Measurements from ENCODE around the gene ATP8A2.

The ATP8A2 gene

DNA sequence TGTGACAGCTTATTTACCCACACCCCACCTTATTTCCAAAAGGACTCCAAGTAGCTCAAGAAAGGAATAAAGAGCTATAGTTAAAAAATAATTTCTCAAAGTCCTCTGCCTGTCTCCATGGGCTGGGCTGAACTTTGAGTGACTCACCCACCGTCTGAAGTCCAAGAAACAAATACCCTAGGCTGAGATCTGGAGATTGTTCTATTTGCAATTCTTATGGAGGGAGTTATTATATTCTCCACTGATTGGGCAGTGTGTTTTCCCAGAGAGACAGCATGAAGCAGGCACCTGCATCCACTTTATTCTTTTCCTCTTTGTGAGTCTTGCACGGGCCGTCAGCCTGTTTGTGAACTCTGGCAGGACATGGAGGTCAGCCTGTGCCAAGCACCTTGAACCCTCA is 616.9 kb downstream of the ATP8A2 start:
- DNase-seq (ENCODE audit: low read depth in 1 of 2, low spot score in 1 of 2), result no peak

DNA sequence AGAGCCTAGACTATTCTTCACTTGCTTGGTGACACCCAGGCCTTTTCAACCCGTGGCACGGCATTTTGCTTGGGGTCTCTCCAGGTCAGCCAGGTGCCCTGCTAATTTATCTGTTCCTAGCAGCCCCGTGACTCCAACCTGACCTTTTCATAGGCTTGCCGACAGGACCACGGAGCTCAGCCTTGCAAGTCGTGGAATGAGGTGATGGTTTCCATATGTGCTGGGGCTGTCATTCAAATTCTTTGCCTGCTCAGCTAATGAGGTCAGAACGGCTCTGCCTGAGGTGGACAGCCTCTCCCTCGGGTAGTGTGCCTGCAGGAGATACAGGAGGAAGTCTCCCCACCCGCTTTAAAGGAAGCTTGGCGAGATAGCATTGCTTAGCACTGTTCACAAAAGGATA is 619.0 kb downstream of the ATP8A2 start:
- no peak for DNase-seq (ENCODE audit: low read depth in 1 of 2, low spot score in 1 of 2)

DNA sequence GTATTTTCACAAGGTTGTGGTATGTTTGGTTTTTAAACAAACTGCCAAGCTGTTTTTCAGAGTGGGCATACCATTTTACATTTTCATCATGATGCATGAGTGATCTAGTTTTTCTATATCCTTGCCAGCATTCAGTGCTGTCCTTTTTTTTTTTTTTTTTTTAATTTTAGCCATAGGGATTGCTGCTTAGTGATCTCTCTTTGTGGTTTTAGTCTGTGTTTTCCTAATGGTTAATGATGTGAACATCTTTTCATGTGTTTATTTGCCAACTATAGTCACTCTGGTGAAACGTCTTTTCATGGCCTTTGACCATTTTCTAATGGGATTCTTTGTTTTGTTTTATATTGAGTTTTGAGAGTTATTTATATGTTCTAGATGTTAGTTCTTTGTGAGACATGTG is 620.3 kb downstream of the ATP8A2 start:
- DNase-seq (ENCODE audit: low read depth in 1 of 2, low spot score in 1 of 2), result no peak

DNA sequence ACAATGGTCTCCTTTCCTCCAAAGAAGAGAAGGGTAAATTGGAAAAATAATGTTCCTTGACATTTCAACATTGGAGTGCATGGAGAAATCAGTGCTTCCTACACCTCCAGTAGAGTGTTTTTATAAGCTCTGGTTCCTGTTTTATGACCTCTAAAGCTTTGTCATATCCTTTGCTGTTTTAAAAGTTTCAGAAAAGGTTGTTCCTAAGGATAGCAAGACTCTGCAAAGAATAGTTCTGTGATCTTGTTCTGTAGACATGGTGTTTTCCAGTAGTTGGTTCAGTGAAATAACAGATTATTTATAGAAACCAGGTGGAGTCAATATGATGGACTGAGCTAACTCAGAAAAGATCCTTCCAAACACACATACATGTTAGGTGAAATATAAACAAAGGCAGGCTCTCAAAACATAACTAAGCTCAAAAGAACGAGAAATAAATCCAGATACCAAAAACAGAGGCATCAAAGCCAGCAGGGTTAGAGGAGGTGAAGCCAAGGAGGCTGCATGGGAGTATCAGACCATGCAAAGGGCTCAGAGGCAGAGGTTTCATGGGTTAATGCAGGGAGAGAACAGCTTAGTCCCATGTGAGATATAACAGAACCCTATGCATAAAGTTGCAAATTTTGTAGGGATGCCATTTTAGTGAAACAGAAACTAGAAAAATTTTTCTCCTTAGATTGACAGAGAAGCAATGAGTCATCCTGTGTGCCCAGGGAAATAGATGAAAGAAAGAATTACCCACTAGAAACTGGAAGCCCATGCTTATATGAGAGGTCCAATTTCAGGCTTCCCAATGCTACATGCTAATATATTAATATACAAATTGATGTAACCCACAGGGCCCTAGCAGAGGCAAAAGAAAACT is 635.7 kb downstream of the ATP8A2 start:
- no peak for DNase-seq (ENCODE audit: low read depth in 1 of 2, low spot score in 1 of 2)

DNA sequence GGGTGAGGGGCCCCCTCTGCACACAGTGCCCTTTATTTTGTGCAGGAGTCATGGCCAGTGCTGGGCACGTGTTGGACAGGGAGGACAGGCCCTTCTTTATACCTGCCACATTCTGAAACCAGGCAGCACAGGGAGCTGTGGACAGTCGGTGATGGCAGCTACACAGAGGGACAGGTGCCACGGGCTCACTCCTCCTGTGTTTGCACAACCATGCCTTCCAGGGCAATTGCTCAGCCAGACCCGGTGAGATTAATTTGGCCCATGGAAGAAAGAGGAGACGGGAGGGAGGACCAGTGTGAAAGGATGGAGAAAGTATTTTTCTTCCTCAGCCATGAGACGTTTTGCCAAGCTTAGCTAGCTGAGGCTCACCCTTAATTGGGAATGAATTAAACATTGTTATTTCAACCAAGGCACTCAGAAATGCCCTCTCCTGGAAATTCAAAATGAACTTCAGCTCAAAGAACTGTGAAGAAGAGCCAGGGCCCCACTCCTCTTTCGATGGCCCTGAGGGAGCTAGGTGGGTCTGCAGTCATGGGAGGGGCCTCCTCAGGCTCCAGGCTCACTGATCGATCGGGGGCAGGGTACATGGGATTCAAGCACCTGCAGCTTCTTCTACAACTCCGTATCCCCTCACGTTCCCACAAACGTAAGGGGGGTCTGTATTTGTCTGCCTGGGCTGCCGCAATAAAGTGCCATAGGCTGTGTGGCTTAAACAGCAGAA is 638.9 kb downstream of the ATP8A2 start:
- DNase-seq (ENCODE audit: low read depth in 1 of 2, low spot score in 1 of 2), result no peak

DNA sequence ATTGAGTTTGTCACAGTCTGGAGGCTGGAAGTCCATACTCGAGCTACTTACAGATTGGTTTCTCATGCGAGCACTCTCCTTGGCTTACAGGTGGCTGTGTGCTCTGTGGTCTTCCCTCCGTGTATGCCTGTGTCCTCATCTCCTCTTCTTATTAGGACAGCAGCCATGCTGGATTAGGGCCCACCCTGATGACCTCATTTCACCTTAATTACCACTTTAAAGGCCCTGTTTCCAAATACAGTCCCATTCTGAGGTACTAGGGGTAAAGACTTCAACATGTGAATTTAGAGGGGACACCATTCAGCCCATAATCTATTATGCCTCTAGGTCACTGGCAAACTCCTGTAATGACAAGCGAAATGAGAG is 639.4 kb downstream of the ATP8A2 start:
- DNase-seq (ENCODE audit: low read depth in 1 of 2, low spot score in 1 of 2), result no peak

DNA sequence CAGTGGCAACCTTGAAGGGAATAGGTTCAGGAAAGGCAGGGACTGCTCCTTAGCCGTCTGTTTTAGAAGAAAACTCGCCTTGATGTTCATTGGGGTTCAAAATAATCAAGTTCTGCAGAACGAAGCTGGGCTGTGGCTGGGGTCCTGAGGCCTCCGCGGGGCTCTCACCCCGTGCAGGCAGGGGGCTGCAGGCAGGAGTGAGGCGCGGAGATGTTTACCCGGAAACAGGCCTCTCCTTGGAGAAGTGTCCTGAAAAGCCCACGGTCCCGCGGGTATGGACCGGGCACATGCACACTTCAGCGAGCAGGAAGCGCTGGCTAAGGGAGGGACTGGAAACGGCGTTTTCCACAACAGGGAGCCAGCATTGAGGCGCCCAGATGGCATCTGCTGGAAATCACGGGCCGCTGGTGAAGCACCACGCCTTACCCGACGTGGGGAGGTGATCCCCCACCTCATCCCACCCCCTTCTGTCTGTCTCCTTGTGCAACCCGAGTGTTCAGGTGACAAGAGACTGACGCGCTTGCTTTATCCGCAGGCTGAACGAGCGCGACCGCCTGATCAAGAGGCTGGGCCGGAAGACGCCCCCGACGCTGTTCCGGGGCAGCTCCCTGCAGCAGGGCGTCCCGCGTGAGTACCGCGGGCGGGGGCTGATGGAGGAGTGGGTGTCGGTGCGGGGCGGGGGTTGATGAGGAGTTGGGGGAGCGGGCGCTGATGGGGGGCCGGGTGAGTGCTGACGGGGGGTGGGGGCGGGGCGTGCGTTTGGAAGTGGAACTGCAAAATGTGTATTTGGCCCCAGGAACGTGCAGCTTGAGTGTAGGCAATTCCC is 640.4 kb downstream of the ATP8A2 start:
- peak; percentile 22 to 36 for DNase-seq (ENCODE audit: low read depth in 1 of 2, low spot score in 1 of 2)

DNA sequence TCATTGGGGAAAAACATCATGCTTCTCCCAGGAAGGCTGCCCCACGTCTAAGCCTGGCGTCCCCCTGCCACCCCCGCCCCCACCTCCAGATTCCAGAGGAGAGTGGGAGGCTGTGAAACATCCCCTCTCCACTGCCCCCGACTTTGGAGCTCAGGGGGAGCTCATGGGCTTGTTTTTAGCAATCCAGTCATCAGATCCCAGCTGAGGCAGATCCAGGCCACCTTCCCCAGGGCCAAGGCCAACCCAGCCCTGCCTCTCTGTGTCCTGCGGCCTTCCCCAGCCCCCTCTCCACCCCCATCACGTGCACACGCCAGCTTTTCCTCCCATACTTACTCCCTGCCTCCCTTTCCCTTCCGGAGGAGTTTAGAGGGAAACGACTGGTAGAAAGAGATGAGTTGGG is 641.2 kb downstream of the ATP8A2 start:
- DNase-seq (ENCODE audit: low read depth in 1 of 2, low spot score in 1 of 2), result no peak

DNA sequence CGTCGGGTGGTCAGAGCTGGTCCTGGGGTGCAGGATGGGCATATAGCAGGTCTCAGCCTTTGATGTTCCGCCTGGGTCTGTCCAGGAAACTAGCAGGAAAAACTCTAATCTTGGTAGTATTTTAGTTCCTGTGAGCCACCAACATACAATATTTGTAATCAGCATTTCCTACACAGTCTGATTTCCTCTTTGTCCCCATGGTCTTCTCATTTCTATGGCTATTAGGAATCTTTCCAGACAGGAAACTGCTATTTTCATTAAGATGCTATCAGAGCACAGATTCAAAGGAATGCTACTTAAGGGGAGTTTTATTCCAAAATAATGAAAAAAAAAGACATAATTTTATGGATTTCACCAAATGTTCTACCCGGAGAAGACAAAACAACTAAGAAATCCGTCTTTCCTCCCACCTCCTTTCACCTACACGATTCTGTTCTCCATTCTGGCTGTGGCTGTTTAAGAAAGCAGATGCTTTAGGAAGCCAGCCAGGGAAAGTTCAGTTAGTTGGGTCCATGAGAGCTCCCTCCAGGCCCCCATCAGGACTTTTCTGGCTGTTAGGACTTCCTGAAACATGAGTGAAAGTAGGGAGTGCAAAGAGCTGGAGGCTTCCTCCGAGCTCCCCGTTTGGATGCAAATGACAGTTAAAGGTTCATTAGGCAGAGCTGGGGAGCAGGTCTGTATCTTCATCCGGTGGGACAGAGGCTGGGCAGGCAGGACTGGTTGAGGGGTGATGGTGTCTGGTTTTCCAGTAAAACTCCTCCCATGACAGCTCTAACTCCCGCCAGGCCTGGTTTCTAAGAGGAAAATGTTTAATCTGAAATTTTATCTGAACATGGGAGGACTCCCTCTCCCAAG is 643.7 kb downstream of the ATP8A2 start:
- no peak for DNase-seq (ENCODE audit: low read depth in 1 of 2, low spot score in 1 of 2)

DNA sequence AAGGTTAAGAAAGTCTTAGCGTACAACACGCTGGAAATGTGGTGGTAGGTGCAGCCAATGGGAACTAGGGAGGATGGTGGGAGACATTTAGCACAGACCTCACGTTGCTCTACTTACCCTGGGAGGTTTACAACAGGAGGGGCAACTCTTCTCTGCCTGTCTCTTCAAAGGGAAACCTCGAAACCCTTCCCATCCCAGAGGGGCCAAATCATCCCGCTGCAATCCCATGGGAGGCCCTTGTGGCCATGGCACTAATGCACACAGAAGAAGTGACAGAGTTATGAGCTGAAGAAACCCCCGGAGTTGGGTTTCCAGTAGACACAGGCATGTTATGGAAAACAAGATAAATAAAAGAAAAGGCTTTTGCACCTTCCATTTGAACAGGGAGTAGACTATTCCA is 644.4 kb downstream of the ATP8A2 start:
- DNase-seq (ENCODE audit: low read depth in 1 of 2, low spot score in 1 of 2), result no peak

DNA sequence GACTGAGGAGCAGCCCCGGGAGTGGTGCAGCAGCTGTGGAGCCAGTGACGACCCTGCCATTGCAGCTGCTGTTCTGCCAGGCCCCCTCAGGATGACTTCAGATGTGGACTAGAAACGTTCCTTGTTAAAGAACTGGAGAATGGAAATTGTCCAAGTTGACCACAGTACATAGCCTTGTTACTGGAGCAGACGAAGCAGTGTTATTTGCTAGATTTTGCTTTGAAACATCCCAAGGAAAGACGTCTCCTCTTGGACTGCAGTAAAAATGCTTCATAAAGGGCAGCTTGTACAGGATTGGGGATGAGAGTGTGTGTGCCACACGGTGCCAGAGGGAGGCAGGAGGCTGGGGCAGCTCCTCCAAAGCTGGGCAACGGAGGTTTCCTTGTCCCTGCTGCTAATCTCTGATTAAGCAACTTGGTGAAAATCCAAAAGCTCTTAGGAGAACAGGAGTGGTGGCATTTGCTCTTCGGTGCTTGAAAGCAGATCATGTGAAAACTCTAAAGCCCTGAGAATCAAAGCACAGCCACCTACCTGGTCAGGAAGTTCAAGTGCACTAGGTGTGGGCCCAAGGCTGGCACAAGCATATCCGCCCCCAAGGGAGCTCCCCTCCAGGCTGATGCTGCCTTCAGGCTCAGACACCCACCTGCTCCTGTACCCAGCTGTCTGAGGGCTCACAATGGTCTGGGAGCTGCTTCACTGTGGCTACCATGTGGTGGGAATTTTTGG is 645.6 kb downstream of the ATP8A2 start:
- no peak for DNase-seq (ENCODE audit: low read depth in 1 of 2, low spot score in 1 of 2)

DNA sequence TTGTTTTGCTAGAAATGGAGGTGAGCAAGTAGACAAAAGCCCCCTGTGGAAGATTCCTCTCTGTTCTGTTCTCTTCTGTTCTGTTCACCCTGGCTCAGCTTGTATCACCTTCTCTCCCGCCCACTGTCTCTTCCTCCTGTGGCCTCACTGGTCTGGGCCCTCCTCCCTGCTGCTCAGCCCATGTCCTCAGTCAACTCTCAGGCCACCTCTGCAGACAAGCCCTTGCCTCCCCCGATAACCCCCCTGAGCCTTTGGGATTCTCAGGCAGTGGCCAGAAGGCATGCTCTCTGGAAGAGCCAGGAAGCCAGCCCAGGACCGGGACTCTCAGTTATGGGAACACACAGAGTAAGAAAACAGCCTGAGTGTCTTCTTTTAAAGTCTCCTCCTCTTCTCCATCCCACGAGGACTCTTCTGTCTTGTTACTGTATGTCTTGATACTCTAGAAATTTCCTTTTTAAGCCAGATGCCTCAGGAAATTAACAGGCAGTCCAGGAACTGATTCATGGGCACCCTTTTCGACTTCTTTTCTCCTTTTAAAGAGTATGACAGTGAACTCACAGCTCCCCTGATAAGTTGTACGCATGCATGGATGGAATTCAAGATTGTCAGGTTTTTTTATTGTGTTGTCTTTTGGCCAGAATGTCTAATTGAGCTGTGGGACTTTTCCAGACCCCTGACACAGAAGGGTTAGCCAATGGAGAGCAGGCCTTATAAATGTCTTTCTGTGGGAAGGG is 646.3 kb downstream of the ATP8A2 start:
- DNase-seq (ENCODE audit: low read depth in 1 of 2, low spot score in 1 of 2), result no peak

DNA sequence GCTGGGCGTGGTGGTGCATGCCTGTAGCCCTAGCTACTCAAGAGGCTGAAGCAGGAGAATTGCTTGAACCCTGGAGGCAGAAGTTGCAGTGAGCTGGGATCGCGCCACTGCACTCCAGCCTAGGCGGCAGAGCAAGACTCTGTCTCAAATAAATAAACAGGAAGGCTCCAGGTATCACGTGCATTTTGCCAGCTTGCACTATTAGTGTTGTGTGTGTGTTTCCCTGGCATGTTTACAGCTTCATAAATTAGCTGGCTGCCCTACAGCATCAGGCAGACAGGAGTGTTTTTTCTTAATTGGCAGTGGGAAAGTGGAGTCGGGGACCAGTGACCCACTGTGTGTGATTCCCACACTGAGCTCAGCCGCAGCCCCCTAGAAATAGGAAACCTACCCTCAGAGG is 647.5 kb downstream of the ATP8A2 start:
- no peak for DNase-seq (ENCODE audit: low read depth in 1 of 2, low spot score in 1 of 2)

DNA sequence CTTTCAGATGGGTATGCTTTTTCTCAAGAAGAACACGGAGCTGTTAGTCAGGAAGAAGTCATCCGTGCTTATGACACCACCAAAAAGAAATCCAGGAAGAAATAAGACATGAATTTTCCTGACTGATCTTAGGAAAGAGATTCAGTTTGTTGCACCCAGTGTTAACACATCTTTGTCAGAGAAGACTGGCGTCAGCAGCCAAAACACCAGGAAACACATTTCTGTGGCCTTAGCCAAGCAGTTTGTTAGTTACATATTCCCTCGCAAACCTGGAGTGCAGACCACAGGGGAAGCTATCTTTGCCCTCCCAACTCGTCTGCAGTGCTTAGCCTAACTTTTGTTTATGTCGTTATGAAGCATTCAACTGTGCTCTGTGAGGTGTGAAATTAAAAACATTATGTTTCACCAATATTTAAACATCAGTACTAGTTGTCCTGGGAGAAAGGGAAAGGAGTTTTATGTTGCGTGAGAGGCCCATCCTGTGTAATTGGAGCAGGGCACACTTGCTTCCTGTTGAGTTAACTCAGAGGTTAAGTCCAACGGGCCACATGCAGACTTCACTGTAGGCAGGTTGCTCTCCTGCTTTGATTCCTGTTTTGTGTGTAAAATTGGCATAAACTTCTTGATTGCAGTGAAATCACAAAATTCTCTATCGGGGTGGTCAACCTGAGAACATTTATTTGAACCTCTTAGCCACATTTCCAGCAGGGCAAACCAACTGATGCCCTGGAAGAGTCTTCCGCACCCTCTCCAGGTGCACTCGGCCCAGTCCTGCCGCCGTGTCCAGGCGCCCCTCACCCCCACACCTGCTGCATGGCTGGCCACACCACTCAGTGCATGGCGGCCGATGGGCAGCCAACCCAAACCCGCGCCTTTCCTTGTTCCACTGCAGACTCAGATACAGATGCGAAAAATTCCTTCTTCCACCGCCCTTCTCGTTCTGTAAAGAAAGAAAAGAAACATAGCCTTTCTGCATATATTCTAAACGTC is 648.4 kb downstream of the ATP8A2 start:
- no peak for DNase-seq (ENCODE audit: low read depth in 1 of 2, low spot score in 1 of 2)

DNA sequence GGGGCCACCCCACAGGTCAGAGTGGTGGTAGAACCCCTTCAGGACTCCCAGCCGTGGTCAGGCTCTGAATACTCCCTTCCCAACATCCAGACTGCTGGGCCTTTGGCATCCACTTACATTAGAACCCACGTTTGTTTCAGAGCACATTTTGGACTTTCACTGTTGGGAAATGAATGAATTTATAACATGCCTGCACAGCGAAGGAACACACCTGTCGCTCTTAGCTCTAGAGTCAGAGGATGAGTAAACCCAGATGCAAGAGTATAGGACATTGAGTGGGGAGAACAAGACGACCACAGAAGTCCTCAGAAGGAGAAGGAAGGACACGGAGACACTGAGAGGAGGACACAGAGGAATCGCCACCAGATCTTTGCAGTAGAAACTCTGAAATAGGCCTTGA is 649.1 kb downstream of the ATP8A2 start:
- no peak for DNase-seq (ENCODE audit: low read depth in 1 of 2, low spot score in 1 of 2)

DNA sequence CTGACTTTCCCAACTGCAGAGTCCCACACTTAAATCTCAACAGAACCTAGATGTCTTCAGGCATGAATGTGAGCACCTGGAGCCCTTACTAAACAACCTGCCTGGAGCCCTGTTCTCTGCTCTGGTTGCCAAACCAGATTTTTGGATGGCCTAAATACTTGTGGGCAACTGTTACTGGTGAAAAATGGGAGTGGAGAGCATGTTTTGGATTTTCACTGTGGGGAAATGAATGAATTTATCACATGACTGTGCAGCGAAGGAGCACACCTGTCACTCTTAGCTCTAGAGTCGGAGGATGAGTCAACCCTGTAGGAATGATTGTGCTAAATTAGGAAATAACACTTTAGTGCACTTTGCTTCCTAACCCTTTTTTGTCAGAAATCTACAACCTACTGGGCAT is 649.7 kb downstream of the ATP8A2 start:
- no peak for DNase-seq (ENCODE audit: low read depth in 1 of 2, low spot score in 1 of 2)

DNA sequence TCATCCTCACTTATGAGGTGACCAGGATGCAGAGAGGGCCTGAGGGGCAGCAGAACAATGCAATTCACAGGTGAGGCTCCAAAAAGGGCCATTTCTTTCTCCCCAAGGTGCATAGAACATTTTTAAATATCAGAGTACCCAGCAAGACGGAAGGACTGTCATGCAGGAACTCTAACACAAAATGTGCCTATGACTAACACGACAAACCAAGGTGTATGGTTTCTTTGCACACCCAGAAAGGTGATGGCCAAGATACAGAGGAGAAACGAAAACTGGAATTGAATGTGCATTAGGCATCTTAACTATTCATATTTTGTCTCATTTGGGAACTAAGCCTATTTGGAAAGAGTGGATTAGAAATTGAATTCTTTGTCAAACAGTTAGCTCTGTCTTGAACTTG is 650.2 kb downstream of the ATP8A2 start:
- DNase-seq (ENCODE audit: low read depth in 1 of 2, low spot score in 1 of 2), result no peak

DNA sequence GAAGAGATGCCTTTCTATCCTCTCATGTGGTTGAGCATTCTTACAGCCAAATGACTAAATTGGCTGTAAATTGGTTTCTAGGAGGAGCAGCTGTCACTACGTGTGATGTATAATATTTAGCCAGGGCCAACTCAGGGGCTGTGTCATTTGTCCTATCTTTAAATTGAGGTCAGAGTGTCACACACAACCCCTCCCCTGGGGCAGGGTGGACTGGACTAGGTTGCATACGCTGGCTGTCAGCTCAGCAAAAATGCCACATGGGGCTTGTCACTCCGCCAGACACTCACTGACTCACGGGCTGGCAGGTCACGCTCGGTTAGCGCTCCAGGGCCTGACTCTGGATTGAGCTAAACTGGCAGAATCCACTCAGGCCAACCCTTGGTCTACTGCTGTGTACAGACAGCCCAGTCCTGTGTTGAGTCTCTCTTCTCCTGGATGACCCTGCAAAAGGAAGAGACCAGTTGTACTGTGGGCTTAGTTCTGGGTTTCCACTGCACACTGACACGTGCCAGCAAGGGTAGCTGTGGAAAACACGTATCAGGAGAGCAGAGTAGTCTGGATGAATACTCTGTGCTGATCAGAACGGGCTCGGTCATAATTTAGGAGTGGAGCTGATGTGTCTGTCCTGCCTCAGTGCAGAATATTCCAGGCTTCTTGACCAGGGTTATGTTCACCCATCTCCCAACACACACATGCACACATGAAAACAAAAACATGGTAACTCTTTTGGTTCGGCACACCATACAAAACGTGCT is 650.9 kb downstream of the ATP8A2 start:
- DNase-seq (ENCODE audit: low read depth in 1 of 2, low spot score in 1 of 2), result no peak

All from activated T-helper 1 cell treated with anti-CD3 and anti-CD28 coated beads, Interleukin-2, amount 50 U/mL, for 16 hours (primary cell).